Heart left ventricle (tissue), 13 donors: ENCODE results near the gene UMPS.

Source experiments
- CTCF ChIP-seq, 12 donors: fragments of 200-600 bp; sonication (generic) in 4 of 12; IDR thresholded peaks; one replicate each; pipeline versions ENCODE4 v1.5.0 to v1.8.0; 2018 to 2022; ENCODE audit warnings: antibody characterized with exemption in 12 of 12, mild to moderate bottlenecking in 5 of 12
- POLR2A ChIP-seq, 2 donors: fragments of 450-650 bp; IDR thresholded peaks; one replicate each; pipeline ENCODE4 v1.6.1; 2017; ENCODE audit warnings: antibody characterized with exemption in 2 of 2, mild to moderate bottlenecking in 2 of 2, moderate library complexity in 2 of 2
- donor health status: ischemic (EF 13 %, LVEDD 7.1; RV severe dilation, severe dysfunction).
- donor health status: DM: no; HTN: yes; CAD: no.
- donor health status: DM: no; HTN: no; CAD: no.
- donor health status: ischemic (EF 25% LVEDD 6.9; RV normal size, moderate dysfunction).
- donor health status: ischemic (EF 25% LVEDD 5.7; RV mildly dilated, moderate dysfunction).
- donor health status: ischemic (EF 35%, LVEDD 5.7; RV mildly dilated, moderate dysfunction).
- donor health status: nonischemic (EF 11% LVEDD 7.7; RV severe dilation, severe dysfunction).
- donor health status: DM: yes; HTN: yes; CAD: no.
- donor health status: PGD.
- donor health status: ischemic (EF 29% LVEDD 5.4; RV normal size, mild dysfunction).
- donor health status: nonischemic (EF 23%, LVEDD 6.1; RV moderate dilation, normal function).

GRCh38 chr3:124697302-124697701 is 33.0 kb upstream of the UMPS start:
- TF ChIP-seq CTCF (IDR thresholded peaks at IDR 0.05) (no peak), POLR2A (IDR thresholded peaks at IDR 0.05) (no peak)
